Nasal cavity respiratory epithelium epithelial cell of viscerocranial mucosa (primary cell): ENCODE data around the gene ADORA1. TPM values are rescaled to one million over a fixed set of nuclear protein-coding genes. Genes with fewer than 3 reads are reported as not detected.

Source experiments
- total RNA-seq: library from RNA; depleted of rRNA; stranded (reverse); fragments of >200 nt; gene quantifications from 2 replicates; pipeline ENCODE4 v1.2.3, GENCODE V29; 2014

The ADORA1 gene
- not detected in 2 replicates for total RNA-seq

GRCh38 chr1:203127666-203128430 lies at the start of gene ADORA1:
Gene ADORA1 (plus strand): TSS chr1:203127726. CDS start chr1:203128842, 1,116 bp downstream.

GRCh38 chr1:203085528-203086406 lies 41.8 kb upstream of the ADORA1 start, which contains the start of gene MYOG:
Gene MYOG (minus strand): TSS chr1:203086012. CDS start chr1:203085961, 51 bp downstream.

GRCh38 chr1:203175237-203175826 lies 47.8 kb downstream of the ADORA1 start, which contains the start of gene MYBPH:
Gene MYBPH (minus strand): TSS chr1:203175826. CDS start chr1:203175755, 71 bp downstream.

GRCh38 chr1:203186446-203187303 lies 59.1 kb downstream of the ADORA1 start, which contains the start of gene CHI3L1:
Gene CHI3L1 (minus strand): TSS chr1:203186704. CDS start chr1:203186623, 81 bp downstream.

Other genes starting within 250 kb of the ADORA1 start
- gene RABIF, start 238.6 kb upstream of the ADORA1 start, total RNA-seq, result 6.6 and 8.5 TPM in 2 replicates
- gene KLHL12, start 200.5 kb upstream of the ADORA1 start, total RNA-seq, result 54.4 and 55.4 TPM in 2 replicates
- 167 and 244 TPM in 2 replicates for gene ADIPOR1, start 169.4 kb upstream of the ADORA1 start, total RNA-seq
- 103 and 187 TPM in 2 replicates for gene CYB5R1, start 160.5 kb upstream of the ADORA1 start, total RNA-seq
- 98.4 and 102 TPM in 2 replicates for gene TMEM183A, start 120.4 kb upstream of the ADORA1 start, total RNA-seq
- 0.34 and 3.1 TPM in 2 replicates for gene PPFIA4, start 101.2 kb upstream of the ADORA1 start, total RNA-seq
- not detected in 2 replicates for gene MYOG, start 41.7 kb upstream of the ADORA1 start, total RNA-seq
- not detected in 2 replicates for gene MYBPH, start 48.1 kb downstream of the ADORA1 start, total RNA-seq
- under 0.01 and 3.1 TPM in 2 replicates for gene CHI3L1, start 59.0 kb downstream of the ADORA1 start, total RNA-seq
- under 0.01 TPM in 2 replicates for gene CHIT1, start 101.9 kb downstream of the ADORA1 start, total RNA-seq
- gene BTG2, start 177.8 kb downstream of the ADORA1 start, total RNA-seq, result 24.6 and 46.8 TPM in 2 replicates
- 0.28 TPM in 1 of 2 replicates, not detected in the other for gene FMOD, start 223.4 kb downstream of the ADORA1 start, total RNA-seq